HG02759 (cell line): ENCODE data around the gene APOBEC3G.

Source experiments
- ATAC-seq: cut with Tn5 transposase; IDR thresholded peaks from one replicate; pipeline ENCODE4 v1.9.1; 2021; ENCODE audit warnings: mild to moderate bottlenecking, moderate library complexity; ENCODE audit not compliant: unreplicated experiment

Gene APOBEC3G

DNA sequence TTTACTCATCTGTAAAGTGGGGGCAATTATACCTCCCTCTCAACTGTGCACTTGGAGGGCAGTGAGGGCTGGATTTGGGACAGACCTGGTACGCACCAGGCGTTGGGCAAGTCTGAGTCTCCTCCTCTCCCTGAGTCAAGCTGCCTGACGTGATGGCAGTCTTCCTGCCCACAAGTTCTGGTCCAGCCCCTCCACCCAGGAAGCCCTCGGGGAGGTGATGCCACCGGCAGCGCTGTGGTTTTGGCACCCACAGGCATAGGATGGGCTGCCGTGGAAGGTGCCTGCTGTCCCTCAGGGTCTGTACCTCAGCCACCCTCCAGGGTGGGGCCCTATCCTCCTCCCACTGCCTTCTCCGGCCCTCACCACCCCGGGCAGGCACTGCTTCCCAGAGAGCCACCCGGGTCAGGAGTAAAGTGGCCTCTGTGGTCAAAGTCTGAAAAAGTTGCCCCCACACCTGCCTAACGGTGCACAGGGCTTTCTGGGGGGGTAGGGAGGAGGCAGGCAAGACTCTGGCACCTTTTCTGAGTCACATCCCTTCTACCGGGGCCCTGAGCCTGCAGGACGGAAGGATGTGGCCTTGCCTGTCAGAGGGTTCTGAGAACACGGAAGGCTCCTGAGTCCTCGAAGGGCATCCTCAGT, 13.5 kb downstream of the APOBEC3G start:
- ATAC-seq: no peak

DNA sequence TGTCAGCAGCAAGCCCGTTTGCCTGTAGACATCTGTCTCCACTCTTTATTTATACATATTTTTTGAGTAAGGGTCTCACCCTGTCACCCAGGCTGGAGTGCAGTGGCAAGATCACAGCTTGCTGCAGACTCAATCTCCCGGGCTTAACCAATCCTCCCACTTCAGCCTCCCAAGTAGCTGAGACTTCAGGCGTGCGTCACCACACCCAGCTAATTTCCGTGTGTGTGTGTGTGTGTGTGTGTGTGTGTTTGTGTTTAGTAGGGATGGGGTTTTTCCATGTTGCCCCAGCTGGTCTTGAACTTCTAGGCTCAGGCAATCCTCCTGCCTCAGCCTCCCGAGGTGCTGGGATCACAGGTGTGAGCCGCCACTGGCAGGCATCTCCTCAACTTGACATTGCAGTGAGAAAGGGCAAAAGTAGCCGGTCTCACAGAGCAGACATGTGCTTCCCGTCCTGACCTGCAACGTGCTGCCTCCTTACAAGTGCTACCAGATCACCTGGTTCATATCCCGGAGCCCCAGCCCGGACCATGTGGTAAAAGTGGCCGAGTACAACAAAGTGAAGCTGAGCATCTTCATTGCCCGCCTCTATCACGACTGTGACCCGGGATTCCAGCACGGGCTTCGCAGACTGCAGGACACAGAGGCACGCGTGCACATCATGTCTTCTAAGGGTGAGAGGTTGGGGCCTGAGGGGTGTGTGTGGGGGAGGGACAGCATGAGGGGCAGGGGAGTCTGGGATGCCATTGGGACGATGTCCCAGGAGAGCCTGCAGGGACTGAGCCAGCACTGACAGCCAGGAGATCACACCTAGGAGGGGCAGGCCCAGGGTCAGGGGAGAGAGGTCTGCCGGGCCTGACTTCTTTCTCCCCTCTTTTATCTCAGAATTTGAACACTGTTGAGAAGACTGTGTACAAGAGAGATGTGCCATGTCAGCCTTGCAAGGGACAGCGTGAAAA, 14.3 kb downstream of the APOBEC3G start:
- no peak for ATAC-seq

DNA sequence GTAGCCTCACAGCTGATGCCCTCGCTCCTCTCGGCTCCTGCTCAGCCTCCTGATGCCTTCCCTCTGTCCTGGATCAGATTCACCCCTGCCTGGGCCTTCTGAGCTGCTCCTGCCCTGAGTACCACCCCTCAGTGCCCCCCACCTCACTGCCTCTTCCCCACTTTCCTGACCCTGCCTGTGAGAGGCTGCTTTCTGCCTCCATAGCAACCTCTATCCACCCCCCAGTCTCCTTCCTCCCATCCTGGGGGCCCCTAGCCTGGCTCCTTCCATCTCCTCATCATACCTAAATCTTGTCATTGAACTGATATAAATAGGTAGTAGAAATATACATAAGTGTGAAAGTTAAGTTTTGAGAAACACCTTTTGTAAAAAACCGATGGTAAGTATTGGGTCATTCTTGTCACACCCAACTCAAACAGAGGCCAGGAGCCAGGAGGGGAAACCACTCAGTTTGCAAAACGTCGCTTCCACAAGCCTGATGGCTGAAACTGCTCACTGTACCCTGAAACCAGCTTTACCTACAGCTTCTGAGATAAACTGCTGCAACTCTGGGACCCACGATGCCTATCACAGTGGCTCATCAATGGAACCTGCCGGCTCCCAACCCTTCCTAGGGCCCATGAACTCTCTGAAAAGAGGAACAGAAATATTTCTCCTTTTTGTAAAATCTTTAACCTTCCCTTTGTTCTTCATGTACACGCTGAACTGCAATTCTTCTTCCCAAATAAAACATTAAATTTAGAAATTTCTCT, 15.2 kb downstream of the APOBEC3G start:
- ATAC-seq: no peak

DNA sequence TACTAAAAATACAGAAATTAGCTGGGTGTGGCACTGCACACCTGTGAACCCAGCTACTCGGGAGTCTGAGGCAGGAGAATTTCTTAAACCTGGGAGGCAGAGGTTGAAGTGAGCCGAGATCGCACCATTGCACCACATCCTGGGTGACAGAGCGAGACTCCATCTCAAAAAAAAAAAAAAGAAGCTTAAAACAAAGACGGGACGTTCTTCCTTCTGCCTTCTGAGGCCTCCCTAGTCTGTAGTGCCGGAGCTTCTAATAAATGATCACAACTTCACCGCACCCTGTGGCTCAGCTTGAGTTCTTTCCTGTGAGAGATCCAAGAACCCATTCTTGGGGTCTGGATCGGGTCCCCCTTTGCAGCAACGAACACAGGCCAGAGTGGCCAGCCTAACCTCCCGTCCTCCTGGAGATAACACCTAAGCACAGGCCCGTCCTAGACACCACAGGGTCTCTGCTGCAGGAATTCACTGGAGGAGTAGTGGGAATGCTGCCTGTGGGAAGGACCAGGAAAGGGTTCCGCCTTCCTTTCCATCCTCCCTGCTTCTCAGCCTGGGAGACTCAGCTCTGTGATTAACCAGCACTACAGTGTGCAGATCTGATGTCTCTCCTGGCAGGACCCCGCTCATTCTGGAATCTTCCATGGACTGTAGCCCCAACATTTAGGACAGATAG, 17.8 kb downstream of the APOBEC3G start:
- no peak for ATAC-seq

DNA sequence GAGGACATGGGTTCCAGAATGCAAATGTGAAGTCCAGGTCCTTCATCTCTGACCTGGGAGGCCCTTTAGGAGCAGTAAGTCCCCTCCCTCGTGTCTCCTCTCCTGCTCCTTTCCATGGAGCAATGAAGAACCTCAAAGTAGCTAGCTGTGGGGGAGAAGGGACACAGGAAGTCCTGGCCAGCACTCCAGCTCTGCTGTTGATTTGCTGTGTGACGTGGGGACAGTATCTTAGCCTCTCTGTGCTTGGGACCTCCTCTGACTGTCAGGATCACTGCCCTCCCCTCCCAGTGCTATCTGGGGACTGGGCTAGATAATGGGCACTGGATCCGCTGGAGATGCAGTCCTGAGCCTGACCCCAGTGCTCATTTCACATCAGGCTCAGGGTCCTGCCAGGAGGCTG, 18.9 kb downstream of the APOBEC3G start:
- no peak for ATAC-seq

DNA sequence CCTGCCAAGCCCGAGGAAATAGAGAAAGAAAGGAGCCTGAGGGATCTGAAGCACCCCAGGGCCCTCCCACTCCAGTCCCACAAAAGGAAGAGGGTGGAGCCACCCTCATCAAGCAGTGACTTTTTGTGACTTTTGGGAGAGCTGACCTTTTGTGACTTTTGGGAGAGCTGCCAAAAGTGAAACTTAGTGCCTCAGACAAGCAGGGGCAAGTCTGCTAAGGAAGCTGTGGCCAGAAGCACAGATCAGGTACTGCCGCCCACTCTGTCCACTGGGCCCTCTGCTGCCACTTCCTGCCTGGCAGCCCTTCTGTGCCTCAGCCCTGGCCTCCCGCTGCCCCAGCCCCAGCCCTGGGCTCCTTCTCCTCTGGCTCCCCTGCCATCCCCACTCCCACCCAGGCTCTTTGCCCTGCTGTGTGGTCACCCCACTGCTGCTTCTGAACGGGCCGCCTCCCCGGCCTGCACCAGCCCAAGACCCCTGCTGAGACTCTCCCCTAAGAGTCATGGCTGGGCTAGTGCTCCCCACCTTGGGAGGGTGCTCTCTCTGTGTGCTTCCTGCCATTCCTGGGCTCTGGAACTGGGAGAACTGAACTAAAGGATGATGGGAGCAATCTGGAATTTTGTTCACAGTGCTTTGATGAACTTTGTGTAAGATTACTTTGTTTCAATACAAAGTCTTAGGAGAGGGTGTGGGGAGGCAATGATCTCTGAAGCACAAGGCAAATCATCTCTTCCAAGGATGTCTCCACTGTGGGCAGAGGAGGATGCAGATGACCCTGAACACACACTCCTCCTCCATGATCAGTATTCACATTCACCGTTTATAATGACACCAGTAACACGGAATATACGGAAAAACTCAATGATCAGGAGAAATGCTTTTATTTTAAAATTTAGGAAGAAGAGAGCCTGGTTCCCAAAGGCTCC, 20.3 kb downstream of the APOBEC3G start, which contains the start of gene APOBEC3H:
TSS of gene APOBEC3H (plus strand) at position 147 of the 923 bp plus-strand sequence. CDS start 3,035 bp downstream, outside the sequence.
- no peak for ATAC-seq

DNA sequence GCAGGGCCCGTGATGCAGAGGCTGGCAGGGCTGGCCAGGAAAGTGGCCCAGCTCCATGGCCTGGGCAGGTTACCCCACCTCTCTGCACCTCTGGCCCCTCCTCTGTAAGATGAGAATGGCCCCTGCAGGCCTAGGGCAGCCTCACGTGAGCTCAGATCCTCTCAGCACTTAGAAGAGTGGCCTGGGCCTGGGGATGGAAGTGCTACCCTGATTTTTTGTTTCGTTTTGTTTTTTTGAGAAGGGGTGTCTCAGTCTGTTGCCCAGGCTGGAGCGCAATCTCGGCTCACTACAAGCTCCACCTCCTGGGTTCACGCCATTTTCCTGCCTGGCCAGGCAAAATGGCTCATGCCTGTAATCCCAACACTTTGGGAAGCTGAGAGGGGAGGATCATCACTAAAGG, 21.0 kb downstream of the APOBEC3G start:
- ATAC-seq: no peak

DNA sequence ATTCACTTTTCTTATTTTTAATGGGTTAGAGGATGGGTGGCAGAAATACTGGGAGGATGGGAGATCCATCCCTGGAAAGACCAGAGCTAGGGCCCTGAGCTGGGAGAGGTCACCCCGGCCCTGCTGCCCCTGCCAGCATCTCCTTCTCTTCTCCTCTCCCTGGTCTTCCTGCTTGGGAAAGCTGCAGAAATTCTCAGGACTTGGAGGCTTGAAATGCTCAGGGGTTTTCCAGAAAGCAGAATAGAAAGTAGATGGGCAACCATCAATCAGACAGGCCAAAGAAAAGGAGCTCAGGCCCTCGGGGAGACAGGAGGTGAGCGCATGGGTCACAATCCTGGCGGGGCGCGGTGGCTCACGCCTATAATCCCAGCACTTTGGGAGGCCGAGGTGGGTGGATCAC, 21.5 kb downstream of the APOBEC3G start:
- ATAC-seq: no peak

DNA sequence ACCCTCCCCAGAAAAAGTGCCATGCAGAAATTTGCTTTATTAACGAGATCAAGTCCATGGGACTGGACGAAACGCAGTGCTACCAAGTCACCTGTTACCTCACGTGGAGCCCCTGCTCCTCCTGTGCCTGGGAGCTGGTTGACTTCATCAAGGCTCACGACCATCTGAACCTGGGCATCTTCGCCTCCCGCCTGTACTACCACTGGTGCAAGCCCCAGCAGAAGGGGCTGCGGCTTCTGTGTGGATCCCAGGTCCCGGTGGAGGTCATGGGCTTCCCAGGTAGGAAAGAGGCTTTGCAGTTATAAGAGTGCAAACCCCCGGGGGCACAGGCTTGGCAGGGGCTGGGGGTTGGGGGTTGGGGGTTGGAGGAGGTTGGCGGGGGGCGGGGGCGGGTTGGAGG, 24.2 kb downstream of the APOBEC3G start:
- ATAC-seq: no peak

DNA sequence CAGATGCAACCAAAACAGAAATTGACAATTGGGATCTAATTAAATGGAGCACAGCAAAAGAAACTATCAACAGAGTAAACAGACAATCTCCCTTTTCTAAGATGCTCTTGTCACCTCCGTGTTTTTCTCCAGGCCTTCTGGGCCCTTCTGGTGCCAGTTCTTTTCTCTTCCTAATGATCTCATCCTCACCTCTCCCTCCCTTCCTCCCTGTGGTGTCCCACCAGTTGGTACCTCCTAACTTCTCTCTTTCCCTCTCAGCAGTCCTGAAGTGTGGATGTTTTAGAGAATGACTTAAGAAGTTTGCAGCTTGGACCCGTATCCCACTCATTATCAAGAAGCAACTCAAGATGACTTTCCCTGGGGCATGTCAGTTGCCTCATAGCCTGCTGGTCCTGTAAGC, 26.4 kb downstream of the APOBEC3G start:
- no peak for ATAC-seq

DNA sequence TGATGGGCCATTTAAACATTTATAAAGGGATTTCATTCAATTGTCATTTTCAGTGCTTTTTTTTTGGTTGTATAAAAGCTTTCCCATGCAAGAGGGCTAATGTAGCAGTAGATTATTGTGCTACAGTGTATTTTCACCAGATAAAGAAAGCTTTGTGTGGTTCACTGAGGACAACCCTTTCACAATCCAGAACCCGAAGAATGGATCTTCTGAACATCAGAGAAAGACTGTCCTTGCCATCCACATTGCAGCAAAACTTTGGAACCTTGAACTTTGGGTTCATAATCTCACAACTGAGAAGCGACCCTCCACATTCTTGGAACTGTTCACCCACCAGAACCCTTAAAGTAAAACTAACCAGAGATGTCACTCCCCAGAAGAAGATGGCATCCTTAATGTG, 29.3 kb downstream of the APOBEC3G start:
- no peak for ATAC-seq

DNA sequence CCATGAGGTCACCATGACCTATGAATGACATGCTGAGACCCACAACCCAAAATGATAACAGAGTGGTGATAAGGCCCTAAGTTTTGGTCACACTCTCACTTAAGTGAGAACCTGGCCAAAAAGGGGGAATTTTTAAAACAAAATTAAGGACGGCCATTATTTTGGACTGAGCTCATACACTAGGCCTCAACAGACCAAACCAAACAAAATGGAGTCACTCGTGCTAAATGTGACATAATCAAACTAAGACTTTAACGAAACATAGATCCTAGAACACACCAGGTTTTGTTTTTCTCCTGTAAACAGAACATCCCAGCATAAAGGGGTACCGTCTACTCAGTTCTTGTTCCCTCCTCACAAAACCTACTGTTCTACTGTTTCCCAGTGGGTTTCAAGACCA, 31.4 kb downstream of the APOBEC3G start:
- no peak for ATAC-seq

DNA sequence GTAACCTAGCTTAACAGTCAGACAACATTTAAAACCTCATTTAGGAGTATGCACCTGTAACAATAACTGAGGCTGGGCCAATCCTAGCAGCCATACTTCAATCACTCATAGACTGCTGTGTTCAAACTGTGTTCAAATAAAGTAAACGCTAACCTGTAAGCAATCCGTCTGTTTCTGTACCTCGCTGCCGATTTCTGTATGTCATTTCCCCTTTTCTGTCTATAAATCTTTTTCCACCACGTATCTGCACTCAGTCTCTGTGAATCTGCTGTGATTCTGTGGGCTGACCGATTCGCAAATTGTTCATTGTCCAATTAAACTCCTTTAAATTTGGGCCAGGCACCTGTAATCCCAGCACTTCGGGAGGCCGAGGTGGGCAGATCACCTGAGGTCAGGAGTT, 32.3 kb downstream of the APOBEC3G start:
- no peak for ATAC-seq

DNA sequence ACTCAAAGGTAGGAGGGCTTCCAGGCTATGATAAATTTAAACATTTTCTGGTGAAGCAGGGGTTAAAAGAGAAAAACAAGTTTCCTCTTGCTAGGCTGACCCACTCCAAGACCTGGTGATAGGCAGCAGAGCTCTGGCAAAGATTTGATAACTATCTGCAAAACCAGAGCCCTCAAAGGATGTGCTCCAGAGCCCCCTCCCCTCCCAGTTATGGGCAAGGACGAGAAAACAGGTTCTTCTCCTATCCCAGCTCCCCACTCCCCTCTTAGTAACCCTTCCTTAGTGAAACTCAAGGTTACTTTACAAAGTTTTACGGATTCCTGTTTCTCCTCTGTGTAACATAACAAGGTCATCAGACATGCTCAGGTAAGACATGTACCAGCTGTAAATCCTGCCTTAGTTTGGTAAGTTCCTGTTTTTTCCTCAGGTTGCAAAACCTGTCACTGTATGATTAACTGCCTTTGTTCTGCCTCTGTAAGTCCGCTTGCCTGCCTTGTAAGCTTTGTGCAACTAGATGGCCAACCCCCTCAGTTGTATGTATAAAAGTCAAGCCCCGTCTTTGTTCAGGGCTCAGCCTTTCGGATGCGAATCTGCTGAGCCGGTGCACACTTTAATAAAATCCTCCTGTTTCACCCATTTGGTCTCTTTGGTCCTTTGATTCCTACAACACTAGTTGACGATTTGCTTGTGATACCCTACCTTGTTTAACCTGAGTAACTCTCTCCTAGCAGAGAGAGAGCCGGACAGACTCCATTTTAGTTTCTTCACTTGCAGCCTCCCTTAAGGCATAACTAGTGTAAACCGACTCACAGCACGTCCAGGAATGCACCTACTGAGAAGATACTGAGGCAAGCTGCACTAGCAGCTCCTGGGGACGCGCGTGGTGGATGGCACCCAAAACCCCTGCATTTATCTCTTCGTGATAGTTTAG, 33.8 kb downstream of the APOBEC3G start:
- ATAC-seq: no peak

DNA sequence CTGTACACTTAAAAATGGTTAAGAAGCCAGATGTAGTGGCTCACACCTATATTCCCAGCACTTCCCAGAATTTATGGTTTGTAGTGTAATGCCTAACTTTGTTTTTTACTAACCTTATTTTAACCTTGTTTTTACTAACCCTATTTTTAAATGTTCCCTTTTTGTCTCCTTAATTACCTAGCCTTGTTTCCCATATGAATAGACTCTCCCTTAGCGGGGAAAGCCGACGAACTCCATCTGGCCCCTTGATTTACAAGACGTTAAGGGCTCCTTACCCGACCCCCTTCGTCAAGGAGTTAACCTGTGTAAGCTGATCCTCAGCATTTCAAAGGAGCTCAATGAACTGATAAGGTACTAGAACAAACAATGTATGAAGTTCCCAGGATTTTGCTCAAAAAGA, 37.0 kb downstream of the APOBEC3G start:
- no peak for ATAC-seq

DNA sequence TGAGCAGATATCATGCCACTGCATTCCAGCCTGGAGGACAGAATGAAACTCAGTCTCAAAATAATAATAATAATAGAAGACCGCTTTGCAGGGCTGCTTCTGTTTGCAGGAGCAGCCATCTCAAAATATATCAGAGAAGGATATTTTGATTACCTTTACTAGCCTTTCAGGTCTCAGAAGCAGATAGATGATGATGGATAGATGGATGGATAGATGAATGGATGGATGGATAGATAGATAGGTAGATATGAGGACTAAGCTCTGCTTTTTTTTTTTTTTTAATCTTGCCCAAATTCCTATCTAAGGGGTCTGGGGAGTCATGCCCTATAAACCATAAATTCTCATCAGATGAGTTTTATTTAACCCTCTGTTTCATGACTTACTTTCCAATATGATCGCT, 38.5 kb downstream of the APOBEC3G start:
- ATAC-seq: no peak

DNA sequence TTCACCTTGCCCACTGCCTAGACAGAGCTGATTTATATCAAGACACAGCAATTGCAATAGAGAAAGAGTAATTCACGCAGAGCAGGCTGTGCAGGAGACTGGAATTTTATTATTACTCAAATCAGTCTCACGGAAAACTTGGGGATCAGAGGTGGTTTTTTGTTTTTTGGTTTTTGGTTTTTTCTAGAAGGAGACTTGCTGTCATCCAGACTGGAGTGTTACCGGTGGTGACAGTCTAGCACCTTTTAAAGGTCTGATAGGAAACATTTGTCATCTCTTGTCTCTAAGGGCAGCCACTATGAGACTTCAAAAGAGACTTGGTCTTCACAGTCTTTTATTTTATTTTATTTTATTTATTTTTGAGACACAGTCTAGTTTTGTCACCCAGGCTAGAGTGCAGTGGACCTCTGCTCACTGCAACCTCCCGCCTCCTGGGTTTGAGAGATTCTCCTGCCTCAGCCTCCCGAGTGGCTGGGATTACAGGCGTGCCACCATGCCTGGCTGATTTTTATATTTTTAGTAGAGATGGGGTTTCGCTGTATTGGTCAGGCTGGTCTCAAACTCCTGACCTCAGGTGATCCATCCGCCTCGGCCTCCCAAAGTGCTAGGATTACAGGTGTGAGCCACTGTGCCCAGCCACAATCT, 39.0 kb downstream of the APOBEC3G start:
- ATAC-seq: no peak

DNA sequence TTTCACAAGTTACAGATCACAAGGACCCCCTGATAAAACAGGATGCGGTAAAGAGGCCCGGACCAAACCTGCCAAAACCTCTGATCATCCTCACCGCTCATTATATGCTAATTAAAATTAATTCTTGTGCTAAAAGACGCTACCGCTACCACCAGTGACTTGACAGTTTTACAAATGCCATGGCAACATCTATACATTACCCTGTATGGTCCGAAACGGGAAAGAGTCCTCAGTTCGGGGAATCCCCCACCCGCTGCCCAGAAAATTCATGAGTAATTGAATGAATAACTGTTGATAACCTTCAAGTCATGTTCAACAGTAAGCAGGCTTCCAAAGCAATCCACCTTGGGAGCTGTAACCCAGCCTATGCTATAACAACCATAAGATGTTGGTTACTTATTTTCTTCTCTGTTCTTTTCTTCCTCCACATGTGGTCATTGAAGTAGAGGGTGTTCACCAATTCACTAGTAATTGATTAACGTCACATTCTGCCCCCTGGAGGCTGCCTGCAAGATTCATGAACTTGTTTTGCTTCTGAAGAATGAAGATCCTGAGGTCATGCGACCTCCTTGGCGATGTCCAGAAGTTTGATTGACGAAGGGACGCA, 40.6 kb downstream of the APOBEC3G start:
- ATAC-seq: peak; percentile 44
